PFSK-1 (cell line): ENCODE results near the gene TRAF1.

Experiments
- FOXP2 ChIP-seq: optimal IDR thresholded peaks from 2 replicates; pipeline ENCODE3; 2011; ENCODE audit warnings: borderline replicate concordance, control low read depth, inconsistent platforms; ENCODE audit not compliant: insufficient read depth; ENCODE audit errors: extremely low read length, extremely low read depth
- POLR2AphosphoS5 ChIP-seq: IDR thresholded peaks from 2 replicates; pipeline ENCODE4 v1.6.1; 2012; ENCODE audit warnings: low read depth, mild to moderate bottlenecking, control low read depth, low read length, moderate library complexity
- SIN3A ChIP-seq: IDR thresholded peaks from 2 replicates; pipeline ENCODE4 v1.6.1; 2012; ENCODE audit warnings: mild to moderate bottlenecking, low read length, moderate library complexity, borderline replicate concordance; ENCODE audit not compliant: insufficient read depth
- TAF1 ChIP-seq: IDR thresholded peaks from 2 replicates; pipeline ENCODE4 v1.6.1; 2012; ENCODE audit warnings: low read length, control low read depth, borderline replicate concordance; ENCODE audit not compliant: insufficient read depth
- TF ChIP-seq, protein P1 (sequence below), 2 experiments: IDR thresholded peaks; 2 replicates each; pipeline versions ENCODE4 v1.6.1 to v1.8.0; 2011 to 2012; ENCODE audit warnings: low read depth in 2 of 2, low read length in 2 of 2, control low read depth in 1 of 2, inconsistent platforms in 1 of 2, mild to moderate bottlenecking in 1 of 2, moderate library complexity in 1 of 2; ENCODE audit not compliant: insufficient read depth in 1 of 2

The TRAF1 gene

GRCh38 chr9:120862452-120862851 lies 64.1 kb downstream of the TRAF1 start:
- TF ChIP-seq POLR2AphosphoS5 = no peak
- TF ChIP-seq, protein P1, sequence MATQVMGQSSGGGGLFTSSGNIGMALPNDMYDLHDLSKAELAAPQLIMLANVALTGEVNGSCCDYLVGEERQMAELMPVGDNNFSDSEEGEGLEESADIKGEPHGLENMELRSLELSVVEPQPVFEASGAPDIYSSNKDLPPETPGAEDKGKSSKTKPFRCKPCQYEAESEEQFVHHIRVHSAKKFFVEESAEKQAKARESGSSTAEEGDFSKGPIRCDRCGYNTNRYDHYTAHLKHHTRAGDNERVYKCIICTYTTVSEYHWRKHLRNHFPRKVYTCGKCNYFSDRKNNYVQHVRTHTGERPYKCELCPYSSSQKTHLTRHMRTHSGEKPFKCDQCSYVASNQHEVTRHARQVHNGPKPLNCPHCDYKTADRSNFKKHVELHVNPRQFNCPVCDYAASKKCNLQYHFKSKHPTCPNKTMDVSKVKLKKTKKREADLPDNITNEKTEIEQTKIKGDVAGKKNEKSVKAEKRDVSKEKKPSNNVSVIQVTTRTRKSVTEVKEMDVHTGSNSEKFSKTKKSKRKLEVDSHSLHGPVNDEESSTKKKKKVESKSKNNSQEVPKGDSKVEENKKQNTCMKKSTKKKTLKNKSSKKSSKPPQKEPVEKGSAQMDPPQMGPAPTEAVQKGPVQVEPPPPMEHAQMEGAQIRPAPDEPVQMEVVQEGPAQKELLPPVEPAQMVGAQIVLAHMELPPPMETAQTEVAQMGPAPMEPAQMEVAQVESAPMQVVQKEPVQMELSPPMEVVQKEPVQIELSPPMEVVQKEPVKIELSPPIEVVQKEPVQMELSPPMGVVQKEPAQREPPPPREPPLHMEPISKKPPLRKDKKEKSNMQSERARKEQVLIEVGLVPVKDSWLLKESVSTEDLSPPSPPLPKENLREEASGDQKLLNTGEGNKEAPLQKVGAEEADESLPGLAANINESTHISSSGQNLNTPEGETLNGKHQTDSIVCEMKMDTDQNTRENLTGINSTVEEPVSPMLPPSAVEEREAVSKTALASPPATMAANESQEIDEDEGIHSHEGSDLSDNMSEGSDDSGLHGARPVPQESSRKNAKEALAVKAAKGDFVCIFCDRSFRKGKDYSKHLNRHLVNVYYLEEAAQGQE (IDR thresholded peaks at IDR 0.05; ENCODE audit: insufficient read depth in 1 of 2, low read depth in 2 of 2, low read length in 2 of 2) = no peak
- TF ChIP-seq FOXP2 = no peak
- no peak for TF ChIP-seq SIN3A
- TF ChIP-seq TAF1 = no peak

DNA sequence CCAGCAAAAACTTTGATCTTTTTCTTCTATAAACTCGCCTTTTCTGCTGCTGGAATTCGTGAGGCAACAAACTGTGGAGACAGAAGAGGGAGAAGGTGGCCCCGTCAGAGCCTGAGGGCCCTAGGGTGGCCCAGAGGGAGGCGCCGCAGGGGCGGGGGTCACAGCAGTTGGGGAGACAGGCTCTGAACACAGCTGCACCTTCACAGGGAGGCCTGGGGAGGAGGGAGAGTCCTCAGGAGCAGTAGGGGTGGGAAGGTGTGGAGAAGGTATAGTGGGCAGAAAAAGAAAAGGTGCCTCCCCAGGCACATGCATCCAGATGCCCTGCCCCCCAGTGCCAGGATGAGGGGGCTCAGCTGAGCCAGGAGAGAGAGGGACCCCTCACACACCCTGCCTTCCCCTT lies 64.7 kb downstream of the TRAF1 start:
- TF ChIP-seq TAF1 (no peak), SIN3A (no peak), FOXP2 (no peak), POLR2AphosphoS5 (no peak)
- TF ChIP-seq, protein P1 (IDR thresholded peaks at IDR 0.05; ENCODE audit: insufficient read depth in 1 of 2, low read depth in 2 of 2, low read length in 2 of 2) = no peak

DNA sequence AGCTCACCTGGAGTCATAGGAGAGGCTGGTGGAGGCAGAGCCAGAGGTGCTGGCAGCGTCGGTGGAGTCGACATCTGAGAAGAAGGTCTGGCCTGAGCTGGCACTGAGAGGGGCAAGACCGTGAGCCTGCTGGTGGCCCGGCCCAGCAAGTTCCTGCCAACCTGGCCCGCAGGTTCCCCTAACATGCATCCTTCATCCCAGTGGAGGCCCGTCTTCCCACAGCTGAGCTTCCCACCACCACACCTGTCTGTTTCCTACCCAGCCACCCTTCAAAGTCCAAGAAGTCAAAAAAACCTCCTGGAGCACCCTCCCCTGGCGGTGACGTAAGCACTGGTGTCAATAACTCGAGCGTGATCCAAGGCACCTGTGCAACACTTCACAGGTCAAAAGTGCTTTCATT lies 66.5 kb downstream of the TRAF1 start:
- TF ChIP-seq TAF1 (no peak), FOXP2 (no peak), SIN3A (no peak)
- TF ChIP-seq, protein P1 (IDR thresholded peaks at IDR 0.05; ENCODE audit: insufficient read depth in 1 of 2, low read depth in 2 of 2, low read length in 2 of 2) = no peak

- TF ChIP-seq, protein P1 (IDR thresholded peaks at IDR 0.05; ENCODE audit: insufficient read depth in 1 of 2, low read depth in 2 of 2, low read length in 2 of 2) = no peak
- TF ChIP-seq SIN3A (no peak), TAF1 (no peak), FOXP2 (no peak), POLR2AphosphoS5 (no peak)
Measured at GRCh38 chr9:120859361-120859760, 67.2 kb downstream of the TRAF1 start.

DNA sequence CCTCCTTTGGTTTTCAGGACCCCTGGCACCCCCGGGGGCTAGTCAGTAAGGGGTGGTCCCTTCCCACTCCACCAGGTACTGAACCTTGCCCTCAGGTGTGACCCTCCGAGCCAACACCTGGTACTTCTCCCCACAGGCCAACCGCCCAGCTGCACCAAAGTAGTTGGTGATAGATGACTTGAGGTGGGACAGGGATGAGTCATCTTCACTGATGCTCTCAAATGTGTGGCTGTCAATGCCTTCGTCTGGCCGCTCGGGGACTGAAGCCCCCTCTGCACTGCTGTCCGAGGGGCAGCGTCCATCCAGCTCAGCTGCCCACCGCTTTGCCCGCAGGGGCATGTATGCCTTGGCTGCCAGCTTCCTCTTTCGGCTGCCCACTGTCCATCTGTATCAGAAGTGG lies 68.7 kb downstream of the TRAF1 start:
- TF ChIP-seq POLR2AphosphoS5 (no peak), TAF1 (no peak), SIN3A (no peak), FOXP2 (no peak)
- TF ChIP-seq, protein P1 (IDR thresholded peaks at IDR 0.05; ENCODE audit: insufficient read depth in 1 of 2, low read depth in 2 of 2, low read length in 2 of 2) = no peak
